Spleen (tissue), 11 donors: ENCODE data around the gene HK3. TPM values are rescaled to one million over a fixed set of nuclear protein-coding genes. Genes with fewer than 3 reads are reported as not detected.

Experiments
- DNase-seq: peaks from one replicate; pipeline ENCODE4 v3.0.0-alpha.2; 2020
- H3K27ac ChIP-seq, 8 donors: fragments of 200-600 bp; sonication (generic) in 7 of 8; 1 replicate in 4 of 8; 2 replicates in 4 of 8; pipeline versions ENCODE4 v1.5.0 to v1.8.0; 2016 to 2021; ENCODE audit warnings: inconsistent platforms in 4 of 8, mild to moderate bottlenecking in 4 of 8, moderate library complexity in 1 of 8
- H3K27me3 ChIP-seq, 7 donors: fragments of 200-600 bp; sonication (generic) in 6 of 7; replicated peaks in 1 of 7; 1 replicate in 4 of 7; 2 replicates in 3 of 7; pipeline versions ENCODE4 v1.5.0 to v1.8.0; 2016 to 2021; ENCODE audit warnings: inconsistent platforms in 3 of 7, mild to moderate bottlenecking in 1 of 7
- H3K36me3 ChIP-seq, 6 donors: fragments of 200-600 bp; sonication (generic) in 5 of 6; 1 replicate in 4 of 6; 2 replicates in 2 of 6; pipeline versions ENCODE4 v1.5.0 to v1.8.0; 2016 to 2021; ENCODE audit warnings: inconsistent platforms in 2 of 6
- H3K4me1 ChIP-seq, 6 donors: fragments of 200-600 bp; sonication (generic) in 5 of 6; 1 replicate in 3 of 6; 2 replicates in 3 of 6; pipeline versions ENCODE4 v1.5.0 to v1.8.0; 2016 to 2021; ENCODE audit warnings: inconsistent platforms in 3 of 6
- H3K4me3 ChIP-seq, 8 donors: fragments of 200-600 bp; sonication (generic) in 7 of 8; 1 replicate in 4 of 8; 2 replicates in 4 of 8; pipeline versions ENCODE4 v1.5.0 to v1.8.0; 2016 to 2021; ENCODE audit warnings: inconsistent platforms in 4 of 8, mild to moderate bottlenecking in 4 of 8, moderate library complexity in 2 of 8
- H3K9me3 ChIP-seq, 8 donors: fragments of 200-600 bp; sonication (generic) in 7 of 8; 1 replicate in 4 of 8; 2 replicates in 4 of 8; pipeline versions ENCODE4 v1.5.0 to v1.8.0; 2016 to 2021; ENCODE audit warnings: inconsistent platforms in 4 of 8
- CTCF ChIP-seq, 11 experiments: fragments of 200-600 bp in 7 of 11; fragments of 450-650 bp in 4 of 11; sonication (generic) in 4 of 11; IDR thresholded peaks in 8 of 11; conservative IDR thresholded peaks in 3 of 11; 1 replicate in 7 of 11; 2 replicates in 4 of 11; pipeline versions ENCODE4 v1.4.0 to v1.8.0; 2016 to 2021; ENCODE audit warnings: antibody characterized with exemption in 11 of 11, inconsistent platforms in 4 of 11, mild to moderate bottlenecking in 1 of 11
- POLR2A ChIP-seq, 3 donors: fragments of 450-650 bp; IDR thresholded peaks; one replicate each; pipeline ENCODE4 v1.5.1; 2017; ENCODE audit warnings: antibody characterized with exemption in 3 of 3, mild to moderate bottlenecking in 1 of 3
- POLR2AphosphoS5 ChIP-seq, 3 donors: sonication (generic); formaldehyde crosslinking; IDR thresholded peaks; one replicate each; pipeline ENCODE4 v1.5.1; 2017; ENCODE audit warnings: antibody characterized with exemption in 3 of 3
- WGBS, 5 donors: extraction: QIAGEN DNeasy Blood & Tissue Kit in 3 of 5; methylation state at CpG; one replicate each; pipeline versions ENCODE4 v1.1.5 to v1.1.7; 2013 to 2018; 5-methylcytosine and 5-hydroxymethylcytosine counted together
- intact Hi-C: fragments of 100-400 bp; cut with DNase I; formaldehyde crosslinking; loops from one replicate; pipeline ENCODE4 v1.15.0; 2023; ENCODE audit warnings: low total_unique reads
- polyA plus RNA-seq, 3 donors: library from polyadenylated mRNA; stranded (reverse); fragments of 200-250 nt; gene quantifications; one replicate each; pipeline ENCODE4 v1.2.1, GENCODE V29; 2013
- total RNA-seq, 7 donors: library from RNA; depleted of rRNA in 3 of 7; stranded (reverse); fragments of >200 nt in 3 of 7; fragmentation: NEBNext Ultra II Directional in 4 of 7; extraction: Animal tissue kit (Norgen Biotek cat#: 25700) in 4 of 7; gene quantifications; one replicate each; pipeline versions ENCODE4 v1.1.0 to v1.2.1, GENCODE V29; 2016 to 2021
- donor health status: healthy with polysubstance abuse.
- donor health status: DM: no; HTN: no; CAD: no; lungs with moderate emphysema.
- donor health status: DM: no; HTN: no; CAD: no.
- donor health status: Bipolar disorder and iron deficiency.
- donor health status: healthy.
- donor health status: DM: no; HTN: no; CAD: no.
- donor health status: DM: yes; HTN: yes; CAD: no.

HK3 gene
- total and polyA plus RNA-seq, 10 donors: 38.8 to 369 (median 168) TPM

DNA sequence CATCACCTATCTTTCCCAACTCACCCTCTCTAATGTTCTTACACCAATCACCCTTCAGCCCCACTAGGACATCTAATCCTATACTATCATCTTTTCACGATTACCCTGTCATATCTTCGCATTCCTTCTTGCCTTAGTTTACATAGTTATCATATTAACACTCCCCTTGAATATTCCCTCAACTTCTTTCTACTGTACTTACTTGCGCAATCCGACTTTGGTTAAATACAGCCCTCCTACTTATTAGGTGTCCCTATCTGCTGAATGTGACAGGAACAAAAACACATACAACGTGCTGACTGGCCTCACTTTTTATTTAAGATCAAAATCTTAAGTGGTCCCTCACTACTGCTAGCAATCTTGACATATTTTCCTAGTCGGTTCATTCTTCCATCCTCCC, 19.5 kb upstream of the HK3 start:
- Histone ChIP-seq H3K27me3 (no peaks in the 10 kb centered on the region), H3K9me3 (no peaks in the 10 kb centered on the region), H3K36me3 (peaks cover 0 to 84% (median 8%) of the 10 kb centered on the region in 6 donors), H3K4me3 (no peak overlapping the region), H3K27ac (no peak overlapping the region), H3K4me1 (no peaks in the 10 kb centered on the region)
- TF ChIP-seq POLR2A (IDR thresholded peaks at IDR 0.05) (no peak), CTCF (IDR thresholded peaks at IDR 0.05 in 8 of 11, conservative IDR thresholded peaks at IDR 0.05 in 3 of 11) (no peak), POLR2AphosphoS5 (IDR thresholded peaks at IDR 0.05) (no peak)
- 96 to 98% (median 97%) methylated on average over 6 of the region's 6 CpGs for WGBS, 5 donors
- no peak for DNase-seq
- intact Hi-C loops: no loop called here

- Histone ChIP-seq H3K4me3 (no peak overlapping the region), H3K27ac (no peak overlapping the region), H3K36me3 (peaks cover 0 to 86% (median 8%) of the 10 kb centered on the region in 6 donors), H3K9me3 (no peaks in the 10 kb centered on the region), H3K27me3 (no peaks in the 10 kb centered on the region), H3K4me1 (no peaks in the 10 kb centered on the region)
- TF ChIP-seq POLR2AphosphoS5 (IDR thresholded peaks at IDR 0.05) (no peak), CTCF (IDR thresholded peaks at IDR 0.05 in 8 of 11, conservative IDR thresholded peaks at IDR 0.05 in 3 of 11) (no peak), POLR2A (IDR thresholded peaks at IDR 0.05) (no peak)
- intact Hi-C loops: no loop called here
- no peak for DNase-seq
Measured at GRCh38 chr5:176916337-176916736, 17.2 kb upstream of the HK3 start.

DNA sequence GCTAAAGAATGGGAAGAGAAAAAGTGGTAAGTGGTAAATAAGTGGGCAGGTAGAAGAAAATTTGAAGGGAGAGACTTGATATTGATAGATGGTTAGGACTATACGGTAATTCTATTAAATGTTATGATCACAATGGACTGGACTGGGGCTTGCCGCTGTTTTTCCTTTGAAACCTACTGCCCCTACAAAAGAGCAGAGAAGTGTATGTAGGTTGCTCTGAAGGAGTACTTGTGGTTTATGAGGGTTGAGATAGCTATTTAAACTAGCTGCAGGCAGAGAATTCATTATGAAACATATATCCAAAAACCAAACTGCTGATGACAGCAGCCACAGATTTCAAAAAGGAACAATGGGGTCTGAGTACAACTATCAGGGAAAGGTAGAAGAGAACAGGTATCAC, 16.8 kb upstream of the HK3 start:
- Histone ChIP-seq H3K36me3 (peaks cover 0 to 86% (median 9%) of the 10 kb centered on the region in 6 donors), H3K27me3 (no peaks in the 10 kb centered on the region), H3K9me3 (no peaks in the 10 kb centered on the region), H3K27ac (no peak overlapping the region), H3K4me1 (no peaks in the 10 kb centered on the region), H3K4me3 (no peak overlapping the region)
- no peak for TF ChIP-seq CTCF (IDR thresholded peaks at IDR 0.05 in 8 of 11, conservative IDR thresholded peaks at IDR 0.05 in 3 of 11)
- TF ChIP-seq POLR2AphosphoS5 (IDR thresholded peaks at IDR 0.05): no peak
- TF ChIP-seq POLR2A (IDR thresholded peaks at IDR 0.05): no peak
- no peak for DNase-seq
- WGBS, 5 donors: 67 to 99% (median 82%) methylated on average over 2 of the region's 2 CpGs
- intact Hi-C loops: no loop called here

GRCh38 chr5:176912115-176912514, 13.0 kb upstream of the HK3 start:
- WGBS, 5 donors: 80 to 92% (median 86%) methylated on average over 2 of the region's 2 CpGs

More at GRCh38 chr5:176912115-176912514, 13.0 kb upstream of the HK3 start:
- peaks cover 0 to 22% (median 4%) of the 10 kb centered on the region in 6 donors for H3K4me1 ChIP-seq
- no peaks in the 10 kb centered on the region for H3K27me3 ChIP-seq
- H3K36me3 ChIP-seq: peaks cover 4 to 93% (median 32%) of the 10 kb centered on the region in 6 donors
- no peak overlapping the region for H3K4me3 ChIP-seq
- DNase-seq: no peak
- intact Hi-C loops: no loop called here
- TF ChIP-seq CTCF (IDR thresholded peaks at IDR 0.05 in 8 of 11, conservative IDR thresholded peaks at IDR 0.05 in 3 of 11): no peak
- TF ChIP-seq POLR2AphosphoS5 (IDR thresholded peaks at IDR 0.05): no peak
- no peak for TF ChIP-seq POLR2A (IDR thresholded peaks at IDR 0.05)
- H3K9me3 ChIP-seq: no peaks in the 10 kb centered on the region
- H3K27ac ChIP-seq: no peak overlapping the region
